Pancreas (tissue), 10 donors: ENCODE data around the gene TTC7B. TPM values are rescaled to one million over a fixed set of nuclear protein-coding genes. Genes with fewer than 3 reads are reported as not detected.
A peak's percentile ranks its signal among the peaks of the same experiment; 100 is the strongest.
"Not testable (repeated sequence)": the region's sequence is repeated elsewhere in the genome, so short reads cannot be mapped to it uniquely, and the experiment has no call there.

Experiments
- ATAC-seq, 4 donors: fragments of 200-7000 bp; cut with Tn5 transposase; one replicate each; pipeline versions ENCODE4 v1.8.0 to v1.9.1; 2020; ENCODE audit warnings: mild to moderate bottlenecking in 4 of 4, moderate library complexity in 4 of 4
- DNase-seq, 6 donors: peaks; one replicate each; pipeline ENCODE4 v3.0.0-alpha.2; 2020
- FAIRE-seq: peaks from 2 replicates; lab custom pipeline; 2012; peaks lifted over from hg19 to GRCh38; lab: Jason Lieb, UNC
- H3K27ac ChIP-seq, 4 donors: fragments of 200-600 bp; sonication (generic); 1 replicate in 3 of 4; 2 replicates in 1 of 4; pipeline versions ENCODE4 v1.5.0 to v1.8.0; 2020
- H3K27me3 ChIP-seq, 4 donors: fragments of 200-600 bp; one replicate each; pipeline ENCODE4 v1.8.0; 2021
- H3K36me3 ChIP-seq, 3 donors: fragments of 200-600 bp; sonication (generic) in 1 of 3; one replicate each; pipeline versions ENCODE4 v1.5.0 to v1.8.0; 2020 to 2021
- H3K4me1 ChIP-seq, 3 donors: fragments of 200-600 bp; one replicate each; pipeline ENCODE4 v1.8.0; 2021
- H3K4me3 ChIP-seq, 4 donors: fragments of 200-600 bp; sonication (generic) in 2 of 4; one replicate each; pipeline versions ENCODE4 v1.5.0 to v1.8.0; 2020 to 2021
- H3K9me3 ChIP-seq, 4 donors: fragments of 200-600 bp; one replicate each; pipeline ENCODE4 v1.8.0; 2021
- CTCF ChIP-seq, 4 donors: fragments of 200-600 bp; sonication (generic) in 3 of 4; IDR thresholded peaks; one replicate each; pipeline versions ENCODE4 v1.5.0 to v1.8.0; 2021; ENCODE audit warnings: antibody characterized with exemption in 4 of 4
- WGBS, 2 donors: extraction: QIAGEN DNeasy Blood & Tissue Kit; methylation state at CpG; one replicate each; pipeline ENCODE4 v1.1.7; 2013; 5-methylcytosine and 5-hydroxymethylcytosine counted together
- intact Hi-C, 3 donors: fragments of 100-400 bp; cut with DNase I; formaldehyde crosslinking; loops; one replicate each; pipeline versions ENCODE4 v1.11.1 to v1.14.2; 2022
- polyA plus RNA-seq, 2 donors: library from polyadenylated mRNA; stranded (reverse); fragments of 200-250 nt; gene quantifications; one replicate each; pipeline ENCODE4 v1.2.3, GENCODE V29; 2013
- total RNA-seq, 6 donors: library from RNA; stranded (reverse); fragmentation: NEBNext Ultra II Directional in 4 of 6; extraction: Animal tissue kit (Norgen Biotek cat#: 25700) in 4 of 6; gene quantifications; one replicate each; pipeline versions ENCODE4 v1.2.1 to v1.2.4, GENCODE V29; 2021 to 2023
- donor health status: healthy with polysubstance abuse.
- donor health status: DM: no; HTN: no; CAD: no; lungs with moderate emphysema.
- donor health status: DM: no; HTN: no; CAD: no.
- donor health status: control.
- donor health status: control.
- donor health status: Bipolar disorder and iron deficiency.
- donor health status: DM: yes; HTN: yes; CAD: no.
- donor health status: DM: no; HTN: no; CAD: no.
- donor health status: DM: no; HTN: no; CAD: no.
- donor health status: DM: yes; HTN: yes; CAD: no.

The TTC7B gene
- total and polyA plus RNA-seq, 8 donors = 8.9 to 39.6 (median 29.6) TPM

GRCh38 chr14:90848944-90849731, 32.9 kb upstream of the TTC7B start:
- 81 to 84% methylated on average over 17 of the region's 17 CpGs for WGBS, 2 donors
- intact Hi-C loops = no loop called here
- ATAC-seq (peak in 1 of 4 donors; percentile 56), FAIRE-seq (no peak), DNase-seq (no peak)
- no peak overlapping the region for H3K27ac ChIP-seq
- TF ChIP-seq CTCF (IDR thresholded peaks at IDR 0.05) = no peak
- H3K4me3 ChIP-seq = no peak overlapping the region
- no peaks in the 10 kb centered on the region for H3K27me3 ChIP-seq
- H3K4me1 ChIP-seq = no peaks in the 10 kb centered on the region
- no peaks in the 10 kb centered on the region for H3K9me3 ChIP-seq
- H3K36me3 ChIP-seq = no peaks in the 10 kb centered on the region

DNA sequence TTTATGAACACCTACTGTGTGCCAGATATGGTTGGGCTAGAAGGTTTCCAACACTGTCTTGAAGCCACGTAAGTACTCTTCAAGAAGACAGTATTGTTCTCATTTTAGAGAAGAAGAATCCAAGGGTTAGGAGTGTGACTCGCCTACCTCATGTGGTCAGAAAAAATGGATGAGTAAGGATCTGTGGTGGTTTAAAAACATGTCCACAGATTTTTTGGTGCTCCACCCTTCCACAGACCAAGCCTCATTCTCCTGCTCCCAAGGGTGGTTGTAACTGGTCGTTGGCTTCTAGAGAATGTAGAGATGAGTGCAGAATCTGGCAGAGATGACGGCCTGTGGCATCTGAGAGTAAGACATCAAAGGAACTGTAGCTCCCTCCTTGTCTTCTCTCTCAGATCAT, 30.3 kb upstream of the TTC7B start:
- no peak for ATAC-seq
- WGBS, 2 donors = 71 to 82% methylated on average over 4 of the region's 4 CpGs
- Histone ChIP-seq H3K27me3 (no peaks in the 10 kb centered on the region), H3K27ac (no peak overlapping the region), H3K4me1 (no peaks in the 10 kb centered on the region), H3K36me3 (no peaks in the 10 kb centered on the region), H3K9me3 (no peaks in the 10 kb centered on the region), H3K4me3 (no peak overlapping the region)
- no peak for FAIRE-seq
- intact Hi-C loops = no loop called here
- DNase-seq = no peak
- no peak for TF ChIP-seq CTCF (IDR thresholded peaks at IDR 0.05)

DNA sequence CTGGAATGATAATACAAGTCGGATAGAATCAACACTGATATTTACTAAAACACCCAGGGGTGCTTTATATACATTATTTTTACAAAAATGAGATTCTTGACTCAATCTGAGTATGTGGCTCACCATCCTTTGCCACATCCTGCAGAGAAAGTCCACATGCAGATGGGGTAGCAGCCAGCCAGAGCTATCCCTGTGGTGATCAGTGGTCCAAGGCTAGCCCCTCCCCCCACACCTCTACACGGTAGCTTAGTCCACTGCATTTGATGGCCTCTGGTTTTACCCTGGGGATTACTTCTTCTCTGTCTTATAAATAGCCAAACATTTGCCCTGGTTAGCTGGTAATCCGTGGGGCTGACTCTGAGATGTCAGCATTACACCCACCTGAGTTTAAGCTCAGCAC, 28.1 kb upstream of the TTC7B start:
- WGBS, 2 donors = 46 to 79% methylated on average over 3 of the region's 3 CpGs
- no peaks in the 10 kb centered on the region for H3K4me1 ChIP-seq
- no peak for FAIRE-seq
- no peak for DNase-seq
- ATAC-seq = no peak
- intact Hi-C loops = no loop called here
- H3K27me3 ChIP-seq = no peaks in the 10 kb centered on the region
- no peaks in the 10 kb centered on the region for H3K36me3 ChIP-seq
- TF ChIP-seq CTCF (IDR thresholded peaks at IDR 0.05) = no peak
- H3K27ac ChIP-seq = no peak overlapping the region
- no peak overlapping the region for H3K4me3 ChIP-seq
- no peaks in the 10 kb centered on the region for H3K9me3 ChIP-seq

- ATAC-seq = peak in 2 of 4 donors; percentile 31 to 55
- WGBS, 2 donors = 66 to 74% methylated on average over 6 of the region's 6 CpGs
- no peaks in the 10 kb centered on the region for H3K9me3 ChIP-seq
- H3K4me3 ChIP-seq = no peak overlapping the region
- no peaks in the 10 kb centered on the region for H3K36me3 ChIP-seq
- no peaks in the 10 kb centered on the region for H3K4me1 ChIP-seq
- no peak for FAIRE-seq
- H3K27me3 ChIP-seq = no peaks in the 10 kb centered on the region
- intact Hi-C loops = no loop called here
- no peak for DNase-seq
- H3K27ac ChIP-seq = no peak overlapping the region
- no peak for TF ChIP-seq CTCF (IDR thresholded peaks at IDR 0.05)
Observed at GRCh38 chr14:90842726-90843125, 26.5 kb upstream of the TTC7B start.

- H3K27me3 ChIP-seq, intact Hi-C loops, H3K36me3 ChIP-seq, H3K27ac ChIP-seq, FAIRE-seq, ATAC-seq, H3K4me3 ChIP-seq, H3K4me1 ChIP-seq, DNase-seq, H3K9me3 ChIP-seq: not testable (repeated sequence)
- WGBS, 2 donors = 89 to 91% methylated on average over 4 of the region's 4 CpGs
Observed at GRCh38 chr14:90840667-90841066, 24.4 kb upstream of the TTC7B start.
